Activated CD8-positive, alpha-beta memory T cell treated with anti-CD3 and anti-CD28 coated beads, Interleukin-2, amount 10 ng/mL, durations not matched to agents 7 days and 5 days (primary cell): ENCODE data around the gene RHOT2. TPM values are rescaled to one million over a fixed set of nuclear protein-coding genes. Genes with fewer than 3 reads are reported as not detected.
A peak's percentile ranks its signal among the peaks of the same experiment; 100 is the strongest.

Experiments
- ATAC-seq: fragments of 150-1000 bp; cut with Tn5 transposase; one replicate; pipeline ENCODE4 v1.10.0; 2021; ENCODE audit warnings: moderate library complexity
- CTCF ChIA-PET: fragments of 350-600 bp; sonication (Branson Sonifier 250); formaldehyde crosslinking; loops from one replicate; lab custom pipeline; 2021; ENCODE audit warnings: antibody characterized with exemption; lab: Charles Lee
- DNase-seq: peaks from one replicate; pipeline ENCODE4 v3.0.0-alpha.2; 2020
- H3K27ac Mint-ChIP-seq: one replicate; pipeline ENCODE4 v1.8.0; 2021; ENCODE audit warnings: mild to moderate bottlenecking, mixed read lengths
- H3K27me3 Mint-ChIP-seq: one replicate; pipeline ENCODE4 v1.8.0; 2021; ENCODE audit warnings: mixed read lengths
- H3K36me3 Mint-ChIP-seq: one replicate; pipeline ENCODE4 v1.8.0; 2021; ENCODE audit warnings: mild to moderate bottlenecking, mixed read lengths
- H3K4me1 Mint-ChIP-seq: one replicate; pipeline ENCODE4 v1.8.0; 2021; ENCODE audit warnings: mixed read lengths
- H3K4me3 Mint-ChIP-seq: one replicate; pipeline ENCODE4 v1.8.0; 2021; ENCODE audit warnings: mild to moderate bottlenecking, moderate library complexity, mixed read lengths
- H3K9me3 Mint-ChIP-seq: one replicate; pipeline ENCODE4 v1.8.0; 2022; ENCODE audit warnings: low read depth, mixed read lengths
- total RNA-seq, 2 experiments: library from RNA; stranded (reverse); gene quantifications; one replicate each; pipeline ENCODE4 v1.2.3, GENCODE V29; 2021

The RHOT2 gene
- total RNA-seq, result 100 to 1,000 TPM; 134 to 168 TPM

DNA sequence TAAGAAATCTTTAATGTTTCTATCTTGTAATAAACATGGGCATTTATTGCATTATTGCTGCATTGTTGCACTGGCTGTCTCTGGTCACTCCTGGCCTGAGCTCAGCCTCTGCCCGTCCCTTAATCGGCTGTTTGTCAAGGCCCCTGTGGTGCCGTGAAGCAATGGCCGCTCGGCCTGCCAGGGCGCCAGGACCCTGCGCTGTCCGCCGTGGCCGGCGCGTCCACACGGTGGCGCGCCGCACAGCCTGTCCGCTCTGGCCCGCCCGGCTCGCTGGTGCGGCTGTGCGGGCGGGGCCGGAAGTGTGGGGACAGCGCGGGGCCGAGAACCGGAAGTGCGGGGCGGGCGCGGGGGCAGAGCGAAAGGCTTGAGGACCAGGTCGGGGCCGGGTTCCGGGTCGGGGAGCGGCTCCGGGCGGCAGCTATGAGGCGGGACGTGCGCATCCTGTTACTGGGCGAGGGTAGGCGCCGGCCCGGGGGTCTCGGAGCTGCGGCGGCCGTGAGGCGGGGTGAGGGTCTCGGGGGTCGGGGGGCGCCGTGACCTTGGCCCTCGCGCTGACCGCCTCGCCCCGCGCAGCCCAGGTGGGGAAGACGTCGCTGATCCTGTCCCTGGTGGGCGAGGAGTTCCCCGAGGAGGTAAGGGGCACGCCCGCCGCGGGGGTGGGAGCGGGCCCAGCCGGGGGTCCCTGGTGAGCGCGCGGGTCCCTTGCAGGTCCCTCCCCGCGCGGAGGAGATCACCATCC is at the start of gene RHOT2:
TSS of gene RHOT2 (plus strand) at position 353 of the 739 bp plus-strand sequence. CDS start at position 421, 68 bp downstream.
- Mint-ChIP-seq H3K36me3 (peaks cover 5% of the 10 kb centered on the region), H3K4me1 (peaks cover 10% of the 10 kb centered on the region), H3K27me3 (no peaks in the 10 kb centered on the region), H3K9me3 (no peaks in the 10 kb centered on the region), H3K4me3 (peak within 1 kb of the TSS; percentile 73), H3K27ac (peak within 1 kb of the TSS; percentile 81)
- DNase-seq (peak; percentile 94), ATAC-seq (peak; percentile 90)
- CTCF ChIA-PET, result interaction anchor here (1.0 to 2.3 kb wide), 9 partner anchors 11 to 296 kb away, joined by 3 to 13 read pairs (median 6); partner anchors contain the start of genes JMJD8, STUB1 and WDR90

DNA sequence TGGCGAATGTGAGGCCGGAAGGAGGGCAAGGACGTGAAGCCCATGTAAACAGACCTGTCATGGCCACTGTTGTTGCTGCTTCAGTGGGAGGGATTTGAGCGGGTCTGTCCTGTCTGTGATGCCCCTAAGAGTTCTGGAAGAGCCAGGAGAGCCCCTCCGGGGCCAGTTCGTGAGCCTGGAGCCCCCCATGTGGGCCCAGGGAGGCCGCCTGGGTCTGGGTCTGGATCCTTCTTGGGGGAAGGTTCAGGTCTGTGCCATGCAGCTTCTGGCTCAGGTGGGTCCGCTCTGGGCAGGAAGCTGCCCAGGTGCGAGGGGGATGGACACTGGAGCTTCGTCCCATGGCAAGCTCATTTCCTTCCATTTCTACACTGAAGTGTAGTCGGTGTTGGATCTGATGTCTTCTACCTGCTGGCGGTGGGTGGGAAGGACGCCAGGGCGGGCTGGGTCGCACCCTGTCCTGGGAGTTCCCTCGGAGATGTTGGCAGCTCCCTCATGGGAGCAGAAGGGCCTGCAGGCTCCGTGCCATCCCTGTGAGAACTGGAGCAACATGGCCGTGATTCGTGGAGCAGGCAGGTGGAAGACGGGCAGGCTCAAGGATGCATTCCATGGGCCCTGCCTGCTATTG is 48.3 kb upstream of the RHOT2 start:
- no peak for DNase-seq
- Mint-ChIP-seq H3K9me3 (no peaks in the 10 kb centered on the region), H3K4me1 (no peaks in the 10 kb centered on the region), H3K27ac (no peak overlapping the region), H3K27me3 (no peaks in the 10 kb centered on the region), H3K36me3 (no peaks in the 10 kb centered on the region), H3K4me3 (no peak overlapping the region)
- no peak for ATAC-seq
- CTCF ChIA-PET, result no interaction called here

DNA sequence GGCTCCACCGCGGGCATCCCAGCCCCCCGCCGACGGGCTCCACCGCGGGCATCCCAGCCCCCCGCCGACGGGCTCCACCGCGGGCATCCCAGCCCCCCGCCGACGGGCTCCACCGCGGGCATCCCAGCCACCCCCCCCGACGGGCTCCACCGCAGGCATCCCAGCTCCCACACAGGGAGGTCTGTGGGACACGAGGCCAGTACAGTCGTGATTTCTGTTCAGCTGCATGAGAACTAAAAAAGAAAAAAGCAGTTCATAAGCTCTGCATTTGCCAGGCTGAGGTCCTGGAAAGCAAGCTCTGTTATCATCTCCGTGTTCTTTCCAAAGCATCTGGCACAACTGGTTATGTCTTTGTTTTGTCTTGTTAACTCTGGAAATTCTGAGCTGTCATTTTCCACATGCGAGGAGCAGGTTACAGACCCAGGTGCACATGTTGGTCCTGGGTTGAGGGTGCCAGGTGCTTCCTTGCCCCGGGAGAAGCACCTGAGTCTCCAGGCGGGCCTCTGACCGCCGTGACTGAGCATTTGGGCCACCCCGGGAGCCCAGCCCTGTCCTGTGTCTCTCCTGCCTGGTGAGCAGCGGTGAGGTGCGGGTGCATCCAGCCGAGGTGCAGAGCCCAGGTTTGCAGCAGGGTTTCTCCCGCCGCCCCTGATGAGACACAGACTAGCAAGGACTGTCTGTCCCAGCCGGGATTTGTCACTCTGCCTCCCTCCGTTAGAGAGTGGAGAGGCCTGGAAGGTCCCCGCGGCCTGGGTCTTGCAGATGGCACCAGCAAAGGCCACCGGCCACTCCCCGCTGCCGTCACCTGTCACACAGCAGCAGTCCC is 47.0 kb upstream of the RHOT2 start:
- Mint-ChIP-seq H3K27ac (no peak overlapping the region), H3K27me3 (no peaks in the 10 kb centered on the region), H3K4me1 (no peaks in the 10 kb centered on the region), H3K9me3 (no peaks in the 10 kb centered on the region), H3K36me3 (no peaks in the 10 kb centered on the region), H3K4me3 (no peak overlapping the region)
- CTCF ChIA-PET, result no interaction called here
- DNase-seq, result no peak
- ATAC-seq, result no peak

DNA sequence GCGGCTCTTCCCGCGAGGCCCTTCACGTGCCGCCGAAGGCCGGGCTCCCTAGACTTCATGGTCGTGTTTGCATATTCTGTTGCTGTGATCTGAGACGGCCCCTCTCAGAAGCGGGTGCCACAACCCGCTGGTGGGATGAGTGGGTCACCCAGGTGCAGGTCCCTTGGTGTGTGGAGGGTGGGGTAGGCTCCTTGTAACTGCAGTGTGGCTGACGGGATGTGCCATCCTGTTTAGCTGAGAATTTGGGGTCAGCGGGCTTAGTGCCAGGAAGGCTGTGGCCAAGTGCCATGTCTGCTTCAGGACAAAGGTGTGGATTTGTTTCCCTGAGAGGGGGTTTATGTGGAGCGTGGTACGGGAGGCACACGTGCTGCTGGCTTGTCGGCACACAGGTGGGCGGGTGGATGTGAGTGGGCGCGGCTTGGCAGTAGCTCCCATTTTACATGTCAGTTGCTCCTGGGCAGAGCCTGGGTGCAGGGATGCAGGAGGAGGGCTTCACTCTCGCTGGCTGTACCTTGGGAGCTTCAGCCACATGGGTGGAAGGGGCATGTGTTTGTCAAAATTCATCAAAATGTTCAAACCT is 46.3 kb upstream of the RHOT2 start:
- Mint-ChIP-seq H3K27me3 (no peaks in the 10 kb centered on the region), H3K4me3 (no peak overlapping the region), H3K4me1 (no peaks in the 10 kb centered on the region), H3K36me3 (no peaks in the 10 kb centered on the region), H3K9me3 (no peaks in the 10 kb centered on the region), H3K27ac (no peak overlapping the region)
- no peak for ATAC-seq
- CTCF ChIA-PET, result no interaction called here
- no peak for DNase-seq

DNA sequence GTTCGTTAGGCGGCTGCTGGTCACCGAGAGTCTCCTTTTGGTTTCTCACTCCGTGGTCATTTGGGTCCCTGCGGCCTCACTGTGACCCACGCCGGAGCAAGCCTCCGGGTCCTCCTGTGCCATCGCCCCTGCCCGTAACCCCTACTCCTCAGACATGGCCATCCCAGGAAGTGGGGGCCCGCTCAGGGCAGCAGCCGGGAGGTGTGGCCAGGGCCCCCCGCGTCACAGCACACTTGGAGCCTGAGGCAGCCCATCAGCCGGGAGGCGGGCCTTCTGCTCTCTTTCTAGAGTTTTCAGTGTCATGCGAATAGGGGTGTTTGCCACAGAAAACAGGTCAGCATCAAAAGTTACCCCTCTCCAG is 45.0 kb upstream of the RHOT2 start:
- Mint-ChIP-seq H3K27ac (no peak overlapping the region), H3K4me3 (no peak overlapping the region), H3K9me3 (no peaks in the 10 kb centered on the region), H3K36me3 (no peaks in the 10 kb centered on the region), H3K4me1 (no peaks in the 10 kb centered on the region), H3K27me3 (no peaks in the 10 kb centered on the region)
- ATAC-seq, result no peak
- CTCF ChIA-PET, result no interaction called here
- no peak for DNase-seq

DNA sequence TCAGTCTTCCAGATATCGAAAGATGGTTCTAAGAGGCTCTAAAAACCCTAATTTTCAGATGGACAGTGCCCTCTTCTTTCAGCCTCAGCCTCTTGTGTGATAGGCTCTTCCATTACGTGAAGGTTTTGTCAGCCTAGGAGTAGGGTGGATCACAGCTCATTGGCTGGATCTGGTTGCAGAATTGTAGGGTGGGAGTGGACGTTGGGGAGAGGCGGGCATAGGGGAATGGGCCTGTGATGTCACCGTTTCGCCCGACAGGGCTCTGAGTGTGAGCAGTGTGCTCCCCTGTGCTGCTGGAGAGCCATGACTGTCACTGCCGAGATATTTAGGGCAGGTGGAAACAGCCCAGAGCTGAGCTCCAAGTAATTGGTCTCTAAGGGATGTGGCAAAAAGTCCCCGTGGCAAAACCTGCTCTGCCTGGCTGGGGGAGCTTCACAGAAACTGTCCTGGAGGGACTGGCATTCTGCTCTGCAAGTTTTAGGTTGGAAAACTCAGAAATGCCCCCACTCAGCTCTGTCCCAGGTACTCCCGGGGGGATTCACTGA is 43.3 kb upstream of the RHOT2 start:
- Mint-ChIP-seq H3K4me3 (no peak overlapping the region), H3K36me3 (no peaks in the 10 kb centered on the region), H3K4me1 (no peaks in the 10 kb centered on the region), H3K27me3 (no peaks in the 10 kb centered on the region), H3K9me3 (no peaks in the 10 kb centered on the region), H3K27ac (no peak overlapping the region)
- ATAC-seq (no peak), DNase-seq (no peak)
- CTCF ChIA-PET, result no interaction called here

DNA sequence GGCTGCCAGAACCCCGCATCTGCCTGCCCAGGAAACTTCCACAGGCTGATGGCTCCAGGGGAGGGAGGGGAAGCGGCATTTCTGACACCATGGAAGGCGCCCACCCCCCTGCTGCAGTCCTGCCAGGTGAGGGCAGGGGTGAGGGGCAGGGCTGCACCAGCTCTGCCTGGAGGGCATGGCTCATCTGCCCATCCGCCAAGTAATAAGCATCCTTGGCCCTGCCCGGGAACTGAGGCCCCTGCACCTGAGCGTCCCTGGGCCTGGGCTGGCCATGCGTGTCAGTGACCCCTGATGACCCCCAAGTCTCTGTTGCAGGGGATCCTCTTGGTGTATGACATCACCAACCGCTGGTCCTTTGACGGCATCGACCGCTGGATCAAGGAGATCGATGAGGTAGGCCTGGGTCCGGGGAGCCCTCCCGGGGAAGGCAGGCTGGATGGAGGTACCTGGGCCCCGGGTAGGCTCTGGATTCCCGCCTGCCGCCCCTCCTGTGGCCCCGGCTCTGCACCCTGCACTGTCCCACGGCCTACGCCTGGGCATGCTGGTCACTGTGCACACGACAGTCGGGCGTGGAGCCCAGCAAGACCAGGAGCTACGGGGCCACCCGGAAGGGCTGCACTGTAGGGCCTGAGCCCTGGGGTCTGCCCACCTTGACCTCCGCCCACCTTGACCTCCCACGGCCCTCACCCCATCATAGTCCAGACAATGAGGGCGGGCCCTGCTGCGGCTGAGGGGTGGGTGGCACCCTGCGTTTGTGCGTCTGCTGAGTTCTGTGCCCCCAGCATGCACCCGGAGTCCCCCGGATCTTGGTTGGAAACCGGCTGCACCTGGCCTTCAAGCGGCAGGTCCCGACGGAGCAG is 42.6 kb upstream of the RHOT2 start:
- H3K4me3 Mint-ChIP-seq, result no peak overlapping the region
- no peaks in the 10 kb centered on the region for H3K4me1 Mint-ChIP-seq
- no peaks in the 10 kb centered on the region for H3K36me3 Mint-ChIP-seq
- no peak overlapping the region for H3K27ac Mint-ChIP-seq
- CTCF ChIA-PET, result no interaction called here
- H3K27me3 Mint-ChIP-seq, result no peaks in the 10 kb centered on the region
- H3K9me3 Mint-ChIP-seq, result no peaks in the 10 kb centered on the region
- DNase-seq, result no peak
- ATAC-seq, result no peak

DNA sequence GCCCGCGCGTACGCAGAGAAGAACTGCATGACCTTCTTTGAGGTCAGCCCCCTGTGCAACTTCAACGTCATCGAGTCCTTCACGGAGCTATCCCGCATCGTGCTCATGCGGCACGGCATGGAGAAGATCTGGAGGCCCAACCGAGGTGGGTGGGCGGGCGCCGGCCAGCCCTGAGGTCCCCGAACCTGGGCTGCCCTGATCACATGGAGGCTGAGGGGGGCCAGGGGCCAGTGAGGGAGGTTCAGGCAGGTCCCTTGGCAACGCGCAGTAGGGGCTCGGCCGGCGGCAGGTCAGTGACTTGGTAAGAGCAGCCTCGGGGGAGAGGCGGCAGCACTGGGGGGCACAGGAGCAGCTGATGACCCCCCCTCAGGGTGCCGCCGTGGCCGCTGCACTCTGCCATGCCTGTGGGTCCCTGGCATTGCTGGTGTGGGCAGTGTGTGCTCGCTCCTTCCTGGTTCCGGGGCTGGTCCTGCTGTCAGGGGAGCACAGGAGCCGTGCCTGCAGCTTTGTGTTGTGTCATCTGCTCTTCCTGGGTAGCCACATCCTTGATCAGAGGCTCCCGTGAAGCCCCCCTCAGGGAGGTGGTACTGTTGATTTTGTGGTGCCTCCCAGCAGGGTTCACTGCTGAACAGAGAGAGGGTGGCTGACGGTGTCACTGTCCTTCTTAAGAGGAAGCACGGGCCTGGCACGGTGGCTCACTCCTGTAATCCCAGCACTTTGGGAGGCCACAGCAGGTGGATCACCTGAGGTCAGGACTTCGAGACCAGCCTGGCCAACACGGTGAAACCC is 41.8 kb upstream of the RHOT2 start:
- Mint-ChIP-seq H3K27ac (no peak overlapping the region), H3K9me3 (no peaks in the 10 kb centered on the region), H3K36me3 (no peaks in the 10 kb centered on the region), H3K4me3 (no peak overlapping the region), H3K4me1 (no peaks in the 10 kb centered on the region), H3K27me3 (no peaks in the 10 kb centered on the region)
- no peak for ATAC-seq
- CTCF ChIA-PET, result no interaction called here
- DNase-seq, result no peak

DNA sequence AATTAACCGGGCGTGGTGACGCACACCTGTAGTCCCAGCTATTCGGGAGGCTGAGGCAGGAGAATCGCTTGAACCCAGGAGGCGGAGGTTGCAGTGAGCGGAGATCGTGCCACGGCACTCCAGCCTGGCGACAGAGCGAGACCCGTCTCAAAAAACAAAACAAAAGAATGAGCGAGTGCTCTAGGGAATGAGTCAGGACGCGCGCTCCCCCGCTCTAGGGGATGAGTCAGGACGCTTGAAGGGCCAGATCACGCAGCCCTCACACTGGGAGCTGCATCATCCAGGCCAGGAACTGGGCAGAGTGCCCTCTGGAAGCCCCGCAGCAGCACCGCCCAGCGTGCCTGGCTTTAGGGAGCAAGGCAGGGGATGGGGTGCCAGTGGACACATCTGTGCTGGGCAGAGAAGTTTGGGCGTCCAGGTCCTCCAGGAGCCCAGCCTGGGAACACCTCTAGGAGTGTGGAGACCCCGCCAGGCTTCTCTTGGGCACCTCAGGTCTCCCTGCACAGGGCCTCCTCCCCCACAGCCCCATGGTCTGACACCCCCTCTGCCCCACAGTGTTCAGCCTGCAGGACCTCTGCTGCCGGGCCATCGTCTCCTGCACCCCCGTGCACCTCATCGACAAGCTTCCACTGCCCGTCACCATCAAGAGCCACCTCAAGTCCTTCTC is 41.0 kb upstream of the RHOT2 start:
- CTCF ChIA-PET, result no interaction called here
- H3K4me1 Mint-ChIP-seq, result no peaks in the 10 kb centered on the region
- DNase-seq (no peak), ATAC-seq (no peak)
- no peaks in the 10 kb centered on the region for H3K27me3 Mint-ChIP-seq
- H3K4me3 Mint-ChIP-seq, result no peak overlapping the region
- no peak overlapping the region for H3K27ac Mint-ChIP-seq
- no peaks in the 10 kb centered on the region for H3K9me3 Mint-ChIP-seq
- H3K36me3 Mint-ChIP-seq, result no peaks in the 10 kb centered on the region

DNA sequence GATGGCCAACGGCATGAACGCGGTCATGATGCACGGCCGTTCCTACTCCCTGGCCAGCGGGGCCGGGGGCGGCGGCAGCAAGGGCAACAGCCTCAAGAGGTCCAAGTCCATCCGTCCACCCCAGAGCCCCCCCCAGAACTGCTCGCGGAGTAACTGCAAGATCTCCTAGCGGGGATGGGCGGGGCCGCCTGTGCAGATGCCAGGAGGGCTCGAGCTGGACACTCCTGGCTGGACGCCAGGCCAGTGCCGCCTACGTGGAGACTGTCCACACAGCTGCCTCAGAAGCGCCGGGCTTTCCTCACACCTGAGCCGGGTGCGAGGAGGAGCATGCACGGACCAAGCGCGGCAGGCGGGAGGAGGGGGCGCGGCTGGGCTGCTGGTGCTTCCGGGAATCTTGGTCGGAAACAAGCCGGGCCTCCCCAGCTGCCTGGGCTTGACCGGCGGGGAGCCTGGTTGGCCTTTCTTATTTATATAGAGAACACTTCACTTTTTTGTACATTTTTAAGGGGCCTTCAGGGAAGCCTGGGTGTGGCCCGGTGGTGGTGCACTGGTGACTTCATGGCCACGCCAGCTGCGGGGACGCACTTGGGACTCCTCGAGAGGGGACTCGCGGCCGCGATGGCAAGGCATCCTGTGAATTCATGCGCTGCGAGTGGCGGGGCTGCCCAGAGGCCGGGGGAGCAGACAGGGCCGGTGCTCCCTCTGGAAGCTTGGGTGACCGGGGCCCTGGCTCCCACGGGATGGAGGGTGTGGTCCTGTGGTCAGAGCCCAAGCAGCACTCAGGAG is 40.3 kb upstream of the RHOT2 start:
- no peak for ATAC-seq
- CTCF ChIA-PET, result no interaction called here
- no peak for DNase-seq
- no peak overlapping the region for H3K27ac Mint-ChIP-seq
- no peak overlapping the region for H3K4me3 Mint-ChIP-seq
- H3K27me3 Mint-ChIP-seq, result no peaks in the 10 kb centered on the region
- H3K4me1 Mint-ChIP-seq, result no peaks in the 10 kb centered on the region
- H3K36me3 Mint-ChIP-seq, result no peaks in the 10 kb centered on the region
- H3K9me3 Mint-ChIP-seq, result no peaks in the 10 kb centered on the region

DNA sequence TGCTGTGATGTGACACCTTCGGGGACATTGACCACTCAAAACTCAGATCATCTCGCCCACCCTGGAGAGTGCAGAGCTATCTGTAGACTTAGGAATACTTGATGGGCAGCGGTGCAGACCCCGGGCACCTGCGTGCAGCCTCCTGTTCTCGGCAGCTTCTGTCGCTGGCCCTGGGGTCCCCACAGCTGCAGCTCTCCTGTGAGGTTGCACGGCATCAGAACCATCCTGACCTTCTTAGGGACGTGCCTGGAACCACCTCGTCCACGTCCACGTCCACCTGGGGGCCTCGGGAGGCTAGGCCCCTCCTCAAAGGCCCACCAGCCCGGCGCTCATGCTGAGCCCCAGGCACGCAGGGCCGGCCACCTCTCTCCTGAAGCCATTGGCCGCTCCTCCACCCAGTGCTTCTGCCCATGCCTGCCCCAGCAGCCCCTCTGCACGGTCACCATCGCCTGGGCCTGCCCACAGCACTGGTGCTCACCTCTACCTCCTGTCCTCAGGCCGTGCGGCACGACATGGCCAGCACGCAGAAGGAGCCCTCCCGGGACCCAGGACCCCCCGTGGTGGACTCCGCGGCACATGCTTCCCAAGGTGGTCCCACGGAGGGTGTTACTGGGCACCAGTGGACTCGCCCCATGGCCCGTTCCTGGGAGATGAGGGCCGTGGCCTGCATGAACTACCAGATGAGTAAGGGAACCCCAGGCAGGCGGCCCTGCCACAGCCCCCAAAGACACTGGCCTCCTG is 39.4 kb upstream of the RHOT2 start:
- Mint-ChIP-seq H3K4me1 (no peaks in the 10 kb centered on the region), H3K27me3 (no peaks in the 10 kb centered on the region), H3K36me3 (no peaks in the 10 kb centered on the region), H3K4me3 (no peak overlapping the region), H3K9me3 (no peaks in the 10 kb centered on the region), H3K27ac (no peak overlapping the region)
- CTCF ChIA-PET, result no interaction called here
- no peak for DNase-seq
- no peak for ATAC-seq
